HepG2 (cell line): ENCODE data around the gene TSEN54. TPM values are rescaled to one million over a fixed set of nuclear protein-coding genes. Genes with fewer than 3 reads are reported as not detected.

Source experiments
- BORCS8-MEF2B ChIP-seq: sonication (generic); formaldehyde crosslinking; IDR thresholded peaks from 2 replicates; pipeline ENCODE4 v1.8.0; 2022; ENCODE audit warnings: mild to moderate bottlenecking, missing genetic modification reagents
- CSRNP2 ChIP-seq: sonication (generic); formaldehyde crosslinking; conservative IDR thresholded peaks from 2 replicates; pipeline ENCODE4 v1.8.0; 2022; ENCODE audit warnings: low read depth, missing genetic modification reagents
- DZIP1 ChIP-seq: sonication (generic); formaldehyde crosslinking; IDR thresholded peaks from 2 replicates; pipeline ENCODE4 v1.5.0; 2020; ENCODE audit warnings: mild to moderate bottlenecking, missing genetic modification reagents
- JARID2 ChIP-seq: sonication (generic); formaldehyde crosslinking; IDR thresholded peaks from 2 replicates; pipeline ENCODE4 v1.8.1; 2023; ENCODE audit warnings: missing genetic modification reagents, inconsistent platforms; ENCODE audit not compliant: insufficient replicate concordance
- KLF6 ChIP-seq: IDR thresholded peaks from 2 replicates; pipeline ENCODE4 v1.8.0; 2016; ENCODE audit warnings: missing biosample characterization, missing genetic modification reagents
- MXD3 ChIP-seq: IDR thresholded peaks from 2 replicates; pipeline ENCODE4 v1.6.1; 2016; ENCODE audit warnings: mild to moderate bottlenecking, missing biosample characterization, missing genetic modification reagents
- SMYD3 ChIP-seq: sonication (generic); formaldehyde crosslinking; IDR thresholded peaks from 2 replicates; pipeline ENCODE4 v1.8.1; 2023; ENCODE audit warnings: mild to moderate bottlenecking, missing genetic modification reagents
- STAT6 ChIP-seq: sonication (generic); formaldehyde crosslinking; IDR thresholded peaks from 2 replicates; pipeline ENCODE4 v1.4.0; 2020; ENCODE audit warnings: missing genetic modification reagents, mild to moderate bottlenecking, borderline replicate concordance
- TBL1XR1 ChIP-seq: fragments of 150-350 bp; IDR thresholded peaks from 2 replicates; pipeline ENCODE4 v1.6.1; 2014; ENCODE audit warnings: borderline replicate concordance, low read length; ENCODE audit not compliant: partially characterized antibody
- TRIM22 ChIP-seq: fragments of 450-650 bp; IDR thresholded peaks from 2 replicates; pipeline ENCODE4 v1.6.1; 2017
- ZNF180 ChIP-seq: sonication (generic); formaldehyde crosslinking; IDR thresholded peaks from 2 replicates; pipeline ENCODE4 v1.4.0; 2020; ENCODE audit warnings: low read depth, missing genetic modification reagents, borderline replicate concordance
- ZNF230 ChIP-seq: sonication (generic); formaldehyde crosslinking; IDR thresholded peaks from 2 replicates; pipeline ENCODE4 v1.4.0; 2020; ENCODE audit warnings: mild to moderate bottlenecking, missing genetic modification reagents
- ZNF280B ChIP-seq: sonication (generic); formaldehyde crosslinking; IDR thresholded peaks from 2 replicates; pipeline ENCODE4 v1.5.0; 2020; ENCODE audit warnings: missing genetic modification reagents, mild to moderate bottlenecking, borderline replicate concordance
- ZNF331 ChIP-seq: sonication (generic); formaldehyde crosslinking; IDR thresholded peaks from 2 replicates; pipeline ENCODE4 v1.4.0; 2020; ENCODE audit warnings: missing genetic modification reagents
- ZNF446 ChIP-seq: sonication (generic); formaldehyde crosslinking; IDR thresholded peaks from 2 replicates; pipeline ENCODE4 v1.5.0; 2020; ENCODE audit warnings: mild to moderate bottlenecking, missing genetic modification reagents
- ZNF570 ChIP-seq: sonication (generic); formaldehyde crosslinking; IDR thresholded peaks from 2 replicates; pipeline ENCODE4 v1.4.0; 2020; ENCODE audit warnings: mild to moderate bottlenecking, missing genetic modification reagents, borderline replicate concordance
- polyA plus RNA-seq, 8 experiments: library from polyadenylated mRNA; depleted of rRNA in 3 of 8; stranded (reverse) in 7 of 8; unstranded in 1 of 8; fragments of >200 nt; fragmentation: Illumina TruSeq in 4 of 8; extraction: Trizol in 4 of 8; gene quantifications; 2 replicates each; pipeline versions ENCODE4 v1.2.1 to v1.2.3, GENCODE V29; 2011 to 2016; ENCODE audit warnings: low read depth in 4 of 8, missing spikeins in 1 of 8, mixed read lengths in 1 of 8; ENCODE audit not compliant: insufficient read depth in 1 of 8
- total RNA-seq, 5 experiments: library from RNA; depleted of rRNA; stranded (reverse); fragments of >200 nt; fragmentation: Illumina TruSeq; extraction: Trizol; gene quantifications; 2 replicates each; pipeline ENCODE4 v1.2.3, GENCODE V29; 2016; ENCODE audit warnings: low read depth in 1 of 5

TSEN54 gene
- total and polyA plus RNA-seq, 2 of the 13 experiments (the other 11 are each of a cell fraction or from before 2014, with no cell fraction given): 62.9 to 63.3 TPM

GRCh38 chr17:75549246-75550138 is 33.2 kb downstream of the TSEN54 start (continued):
- TF ChIP-seq ZNF180 (no peak), TBL1XR1 (no peak), JARID2 (CRISPR knock-in tag) (no peak), TRIM22 (no peak), ZNF280B (peak; percentile 85; the same call in 1 of the 2 replicates), ZNF446 (CRISPR knock-in tag) (0 out of 2 replicates have a peak, but pooled peaks have one; percentile 41), KLF6 (peak; percentile 76; the same call in 1 of the 2 replicates), ZNF230 (CRISPR knock-in tag) (peak; percentile 66; the same call in 1 of the 2 replicates), BORCS8-MEF2B (CRISPR knock-in tag) (peak; percentile 80; the same call in 1 of the 2 replicates), ZNF331 (CRISPR knock-in tag) (peak; percentile 76; the same call in 1 of the 2 replicates), ZNF570 (no peak), SMYD3 (CRISPR knock-in tag) (0 out of 2 replicates have a peak, but pooled peaks have one; percentile 33), MXD3 (CRISPR knock-in tag) (peak; percentile 26; the same call in 1 of the 2 replicates), STAT6 (CRISPR knock-in tag) (no peak), CSRNP2 (CRISPR knock-in tag) (no peak), DZIP1 (CRISPR knock-in tag) (peak; percentile 87; the same call in 1 of the 2 replicates)
